HG03066 (cell line): ENCODE measurements around the gene CDK12.
"Not testable (repeated sequence)": the region's sequence is repeated elsewhere in the genome, so short reads cannot be mapped to it uniquely, and the experiment has no call there.

Experiments used
- ATAC-seq: cut with Tn5 transposase; IDR thresholded peaks from one replicate; pipeline ENCODE4 v1.9.1; 2021; ENCODE audit warnings: low read depth; ENCODE audit not compliant: unreplicated experiment

The CDK12 gene

DNA sequence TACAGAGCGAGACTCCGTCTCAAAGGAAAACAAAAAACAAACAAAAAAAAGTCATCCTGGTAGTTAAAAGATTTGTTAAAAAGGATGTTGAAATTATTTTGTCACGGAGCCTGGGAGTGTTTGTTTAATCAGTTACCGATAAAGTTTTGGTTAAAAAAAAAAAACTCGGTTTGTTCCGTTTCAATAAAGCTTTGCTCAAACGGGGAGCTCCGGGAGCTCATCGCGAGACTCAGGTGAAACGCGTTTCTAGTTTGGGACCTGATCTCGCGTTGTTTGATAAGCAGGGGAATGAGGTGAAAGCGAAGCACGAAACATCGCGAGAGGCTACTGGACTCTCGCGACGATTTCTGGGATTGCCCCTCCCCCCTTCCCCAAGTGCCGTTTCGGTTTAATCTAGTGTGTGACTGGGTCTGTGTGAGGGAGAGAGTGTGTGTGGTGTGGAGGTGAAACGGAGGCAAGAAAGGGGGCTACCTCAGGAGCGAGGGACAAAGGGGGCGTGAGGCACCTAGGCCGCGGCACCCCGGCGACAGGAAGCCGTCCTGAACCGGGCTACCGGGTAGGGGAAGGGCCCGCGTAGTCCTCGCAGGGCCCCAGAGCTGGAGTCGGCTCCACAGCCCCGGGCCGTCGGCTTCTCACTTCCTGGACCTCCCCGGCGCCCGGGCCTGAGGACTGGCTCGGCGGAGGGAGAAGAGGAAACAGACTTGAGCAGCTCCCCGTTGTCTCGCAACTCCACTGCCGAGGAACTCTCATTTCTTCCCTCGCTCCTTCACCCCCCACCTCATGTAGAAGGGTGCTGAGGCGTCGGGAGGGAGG, at the start of gene CDK12:
Gene CDK12 (plus strand): TSS at position 374 of the 813 bp plus-strand sequence. CDS start 586 bp downstream, outside the sequence.
- ATAC-seq, result peak; percentile 65

DNA sequence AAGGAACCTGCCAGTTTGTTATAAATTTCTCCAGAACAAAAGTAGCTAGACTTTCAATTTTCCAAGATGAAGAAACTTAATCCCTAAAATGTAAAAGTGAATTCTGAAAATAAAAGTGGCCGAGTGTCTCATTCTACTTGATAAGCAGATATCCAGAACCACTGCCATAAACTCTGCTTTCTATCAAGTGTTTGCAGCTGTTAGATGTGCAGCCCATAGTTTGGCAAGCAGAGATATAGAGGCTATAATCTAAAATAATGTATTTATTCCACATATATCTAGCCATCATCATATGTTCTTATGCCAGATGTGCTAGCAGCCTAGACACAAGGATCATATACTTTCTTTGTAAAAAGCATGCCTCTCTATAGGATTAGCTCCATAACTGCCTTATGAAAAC, 45.1 kb upstream of the CDK12 start:
- no peak for ATAC-seq

DNA sequence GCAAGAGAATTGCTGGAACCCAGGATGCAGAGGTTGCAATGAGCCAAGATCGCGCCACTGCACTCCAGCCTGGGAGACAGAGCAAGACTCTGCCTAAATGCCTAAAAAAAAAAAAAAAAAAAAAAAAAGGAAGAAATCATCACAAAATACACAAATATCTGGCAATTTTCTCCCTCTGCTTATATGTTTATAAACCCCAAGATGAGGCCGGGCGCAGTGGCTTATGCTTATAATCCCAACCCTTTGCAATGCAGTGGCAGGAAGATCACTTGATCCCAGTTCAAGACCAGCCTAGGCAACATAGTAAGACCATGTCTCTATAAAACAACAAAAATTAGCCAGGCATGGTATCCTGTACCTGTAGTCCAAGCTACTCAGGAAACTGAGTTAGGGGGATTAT, 31.7 kb upstream of the CDK12 start:
- ATAC-seq, result no peak

DNA sequence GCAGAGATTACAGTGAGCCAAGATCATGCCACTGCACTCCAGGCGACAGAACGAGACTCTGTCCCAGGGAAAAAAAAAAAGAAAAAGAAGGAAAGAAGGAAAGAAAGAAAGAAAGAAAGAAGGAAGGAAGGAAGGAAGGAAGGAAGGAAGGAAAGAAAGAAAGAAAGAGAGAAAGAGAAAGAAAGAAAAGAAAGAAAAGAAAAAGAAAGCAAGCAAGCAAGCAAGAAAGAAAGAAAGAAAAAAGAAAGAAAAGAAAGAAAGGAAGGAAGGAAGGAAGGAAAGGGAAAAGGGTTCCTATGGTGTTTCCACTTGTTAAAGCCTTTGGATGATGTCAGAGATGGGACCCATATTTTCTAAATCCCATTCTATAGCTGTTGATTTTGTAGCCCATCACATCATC, 21.4 kb upstream of the CDK12 start:
- not testable (repeated sequence) for ATAC-seq

DNA sequence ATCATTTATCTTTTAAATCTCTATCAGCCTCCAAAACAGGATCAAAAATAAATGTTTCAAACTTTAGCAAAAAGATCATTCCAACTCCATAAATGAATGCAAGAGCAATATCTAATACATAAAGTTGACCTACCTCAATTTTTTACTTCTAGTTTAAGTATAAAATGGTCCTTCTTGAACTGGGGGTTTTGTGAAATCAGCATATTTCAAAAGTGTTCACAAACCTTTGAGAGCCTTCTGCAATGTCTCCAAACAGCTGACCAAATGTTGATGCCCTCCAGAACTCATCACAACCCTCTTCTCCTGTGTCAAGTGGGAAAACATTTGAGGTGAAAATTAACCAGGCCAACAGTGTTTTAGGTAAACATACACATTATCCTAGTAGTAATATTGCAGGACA, 18.0 kb upstream of the CDK12 start:
- ATAC-seq, result no peak

DNA sequence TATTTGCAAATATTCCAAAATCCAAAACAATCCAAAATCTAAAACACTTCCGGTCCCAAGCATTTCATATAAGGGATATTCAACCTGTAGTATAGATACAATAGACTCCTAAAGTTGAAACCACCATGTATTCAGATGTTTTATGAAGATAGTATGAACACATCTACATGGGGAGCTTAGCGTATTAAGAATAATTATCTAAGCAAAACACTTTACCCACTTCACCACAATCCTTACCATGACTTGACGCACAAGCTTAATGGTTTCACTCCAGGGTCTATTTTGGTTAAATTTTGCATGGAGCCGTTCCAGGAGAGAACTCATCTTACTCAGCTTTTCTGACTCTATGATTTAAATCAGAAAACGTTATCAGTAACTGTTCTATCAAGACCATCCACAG, 13.7 kb upstream of the CDK12 start:
- no peak for ATAC-seq

DNA sequence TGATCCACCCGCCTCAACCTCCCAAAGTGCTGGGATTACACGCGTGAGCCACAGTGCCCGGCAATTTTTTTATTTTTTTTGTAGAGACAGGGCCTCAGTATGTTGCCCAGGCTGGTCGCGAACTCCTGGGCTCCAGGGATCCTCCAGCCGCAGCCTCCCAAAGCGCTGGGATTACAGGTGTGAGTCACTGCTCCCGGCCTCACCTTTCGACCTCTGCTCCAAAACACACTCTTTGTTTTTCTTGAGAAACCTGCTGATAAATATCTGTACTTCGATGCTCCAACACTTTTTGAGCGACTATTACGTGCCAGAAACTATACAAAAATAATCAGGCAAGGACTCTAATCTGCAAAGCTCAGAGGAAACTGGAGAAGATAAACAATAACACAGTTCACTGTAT, 11.2 kb upstream of the CDK12 start:
- no peak for ATAC-seq

DNA sequence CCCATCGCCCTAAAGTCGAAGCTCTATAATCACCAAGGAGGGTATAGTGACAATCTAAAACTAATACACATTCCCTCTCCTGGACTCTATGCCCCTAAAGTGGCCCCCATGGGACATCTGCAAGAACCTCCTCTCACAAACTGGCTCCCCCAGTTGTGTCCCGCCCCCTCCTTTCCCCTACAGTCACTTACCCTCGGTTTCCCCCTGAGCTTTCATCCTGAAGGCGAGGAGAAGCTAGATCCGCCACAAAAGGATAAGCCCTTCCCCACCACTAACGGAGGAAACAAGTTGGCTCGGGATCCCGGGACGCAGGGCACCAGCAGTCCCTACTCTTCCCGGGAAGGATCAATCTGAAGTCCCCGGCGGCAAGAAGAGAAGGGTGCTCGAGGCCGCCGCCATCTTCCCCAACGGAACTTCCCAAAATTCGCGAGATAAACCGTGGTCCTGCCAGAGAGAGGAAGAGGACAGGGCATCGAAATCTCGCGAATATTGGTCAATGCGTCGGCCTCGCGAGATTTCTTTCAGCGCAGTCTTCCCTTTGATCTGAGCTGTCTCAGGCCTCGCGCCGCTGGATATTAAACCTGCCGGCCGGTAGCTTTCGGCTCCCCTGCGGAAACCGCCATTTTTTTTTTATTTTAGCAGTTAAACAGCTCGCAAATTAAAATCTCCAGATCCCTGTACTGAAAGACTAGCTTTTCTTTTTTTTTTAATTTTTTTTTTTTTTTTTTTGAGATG, 10.3 kb upstream of the CDK12 start, which contains the start of gene MED1:
Gene MED1 (minus strand): TSS at position 417 of the 735 bp plus-strand sequence. CDS start 201 bp downstream, at position 216.
- ATAC-seq, result peak; percentile 84

DNA sequence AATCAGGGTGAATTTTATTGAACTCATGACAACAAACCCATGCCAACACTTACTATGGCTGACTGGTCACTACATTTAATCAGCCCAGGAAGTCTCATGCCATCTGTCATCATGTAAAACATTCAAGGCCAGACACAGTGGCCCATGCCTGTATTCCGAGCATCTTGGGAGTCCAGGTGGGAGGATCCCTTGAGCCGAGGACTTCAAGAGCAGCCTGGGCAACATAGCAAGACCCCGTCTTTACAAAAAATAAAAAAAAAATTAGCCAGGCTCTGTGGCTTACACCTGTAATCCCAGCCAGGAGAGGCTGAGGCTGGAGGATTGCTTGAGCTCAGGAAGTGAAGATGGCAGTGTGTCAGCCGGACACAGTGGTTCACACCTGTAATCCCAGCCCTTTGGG, 5.4 kb upstream of the CDK12 start:
- no peak for ATAC-seq

DNA sequence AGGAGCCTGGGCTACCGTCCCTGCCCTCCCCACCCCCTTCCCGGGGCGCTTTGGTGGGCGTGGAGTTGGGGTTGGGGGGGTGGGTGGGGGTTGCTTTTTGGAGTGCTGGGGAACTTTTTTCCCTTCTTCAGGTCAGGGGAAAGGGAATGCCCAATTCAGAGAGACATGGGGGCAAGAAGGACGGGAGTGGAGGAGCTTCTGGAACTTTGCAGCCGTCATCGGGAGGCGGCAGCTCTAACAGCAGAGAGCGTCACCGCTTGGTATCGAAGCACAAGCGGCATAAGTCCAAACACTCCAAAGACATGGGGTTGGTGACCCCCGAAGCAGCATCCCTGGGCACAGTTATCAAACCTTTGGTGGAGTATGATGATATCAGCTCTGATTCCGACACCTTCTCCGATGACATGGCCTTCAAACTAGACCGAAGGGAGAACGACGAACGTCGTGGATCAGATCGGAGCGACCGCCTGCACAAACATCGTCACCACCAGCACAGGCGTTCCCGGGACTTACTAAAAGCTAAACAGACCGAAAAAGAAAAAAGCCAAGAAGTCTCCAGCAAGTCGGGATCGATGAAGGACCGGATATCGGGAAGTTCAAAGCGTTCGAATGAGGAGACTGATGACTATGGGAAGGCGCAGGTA, 762 bp downstream of the CDK12 start:
- peak; percentile 60 for ATAC-seq

DNA sequence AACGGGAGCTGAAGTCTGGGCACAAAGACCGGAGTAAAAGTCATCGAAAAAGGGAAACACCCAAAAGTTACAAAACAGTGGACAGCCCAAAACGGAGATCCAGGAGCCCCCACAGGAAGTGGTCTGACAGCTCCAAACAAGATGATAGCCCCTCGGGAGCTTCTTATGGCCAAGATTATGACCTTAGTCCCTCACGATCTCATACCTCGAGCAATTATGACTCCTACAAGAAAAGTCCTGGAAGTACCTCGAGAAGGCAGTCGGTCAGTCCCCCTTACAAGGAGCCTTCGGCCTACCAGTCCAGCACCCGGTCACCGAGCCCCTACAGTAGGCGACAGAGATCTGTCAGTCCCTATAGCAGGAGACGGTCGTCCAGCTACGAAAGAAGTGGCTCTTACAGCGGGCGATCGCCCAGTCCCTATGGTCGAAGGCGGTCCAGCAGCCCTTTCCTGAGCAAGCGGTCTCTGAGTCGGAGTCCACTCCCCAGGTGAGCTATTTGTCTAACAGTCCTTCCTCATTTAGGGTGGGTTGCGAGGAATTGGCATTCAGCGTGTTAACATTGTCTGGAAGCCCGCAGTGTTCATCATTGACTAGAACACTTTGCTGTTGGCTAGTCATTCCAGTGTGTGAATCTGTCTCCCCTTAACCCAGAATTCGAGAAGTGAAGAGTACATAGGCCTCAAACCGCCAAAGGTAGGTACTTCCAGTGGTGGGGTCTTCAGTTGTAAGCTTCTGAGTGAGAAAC, 1.5 kb downstream of the CDK12 start:
- no peak for ATAC-seq

DNA sequence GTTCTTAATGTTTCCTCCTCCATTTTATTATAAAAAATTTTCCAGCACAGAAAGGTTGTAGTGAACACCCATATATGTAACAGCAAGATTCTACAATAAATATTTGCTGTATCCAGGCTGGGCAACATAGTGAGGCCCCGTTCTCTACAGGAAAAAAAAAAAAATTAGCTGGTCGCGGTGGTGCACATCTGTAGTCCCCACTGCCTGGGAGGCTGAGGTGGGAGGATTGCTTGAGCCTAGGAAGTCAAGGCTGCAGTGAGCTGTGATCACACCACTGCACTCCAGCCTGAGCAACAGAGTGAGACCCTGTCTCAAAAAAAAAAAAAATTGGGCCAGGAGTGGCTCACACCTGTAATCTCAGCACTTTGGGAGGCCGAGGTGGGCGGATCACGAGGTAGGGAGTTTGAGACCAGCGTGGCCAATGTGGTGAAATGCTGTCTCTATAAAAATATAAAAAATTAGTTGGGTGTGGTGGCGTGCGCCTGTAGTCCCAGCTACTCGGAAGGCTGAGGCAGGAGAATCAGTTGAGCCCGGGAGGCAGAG, 3.4 kb downstream of the CDK12 start:
- ATAC-seq, result not testable (repeated sequence)

DNA sequence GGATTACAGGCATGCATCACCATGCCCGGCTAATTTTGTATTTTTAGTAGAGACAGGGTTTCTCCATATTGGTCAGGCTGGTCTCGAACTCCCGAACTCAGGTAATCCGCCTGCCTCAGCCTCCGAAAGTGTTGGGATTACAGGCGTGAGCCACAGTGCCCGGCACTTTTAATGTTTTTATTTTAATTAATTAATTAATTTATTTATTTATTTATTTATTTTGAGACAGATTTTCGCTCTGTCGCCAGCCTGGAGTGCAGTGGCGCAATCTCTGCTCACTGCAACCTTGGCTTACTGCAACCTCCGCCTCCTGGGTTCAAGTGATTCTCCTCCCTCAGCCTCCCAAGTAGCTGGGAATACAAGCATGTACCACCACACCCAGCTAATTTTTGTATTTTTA, 7.3 kb downstream of the CDK12 start:
- ATAC-seq, result not testable (repeated sequence)

DNA sequence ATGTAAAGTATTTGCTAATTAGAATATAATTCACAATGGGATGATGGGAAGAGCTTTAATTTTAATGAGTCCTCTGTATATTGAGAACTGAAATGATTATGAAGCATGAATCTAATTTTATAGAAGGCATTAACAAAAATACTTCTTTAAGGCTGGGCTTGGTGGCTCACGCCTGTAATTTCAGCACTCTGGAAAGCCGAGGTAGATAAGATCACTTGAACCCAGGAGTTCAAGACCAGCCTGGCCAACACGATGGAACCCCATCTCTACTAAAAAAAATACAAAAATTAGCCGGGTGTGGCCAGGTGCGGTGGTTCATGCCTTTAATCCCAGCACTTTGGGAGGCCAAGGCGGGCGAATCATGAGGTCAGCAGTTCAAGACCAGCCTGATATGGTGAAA, 12.0 kb downstream of the CDK12 start:
- ATAC-seq, result no peak

DNA sequence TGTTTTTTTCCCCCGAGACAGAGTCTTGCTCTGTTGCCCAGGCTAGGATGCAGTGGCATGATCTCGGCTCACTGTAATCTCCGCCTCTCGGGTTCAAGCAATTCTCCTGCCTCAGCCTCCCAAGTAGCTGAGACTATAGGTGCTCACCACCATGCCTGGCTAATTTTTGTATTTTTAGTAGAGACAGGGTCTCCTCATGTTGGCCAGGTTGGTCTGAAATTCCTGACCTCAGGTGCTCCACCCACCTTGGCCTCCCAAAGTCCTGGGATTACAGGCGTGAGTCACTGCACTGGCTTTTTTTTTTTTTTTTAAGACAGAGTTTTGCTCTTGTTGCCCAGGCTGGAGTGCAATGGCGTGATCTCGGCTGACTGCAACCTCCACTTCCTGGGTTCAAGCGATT, 18.3 kb downstream of the CDK12 start:
- not testable (repeated sequence) for ATAC-seq

DNA sequence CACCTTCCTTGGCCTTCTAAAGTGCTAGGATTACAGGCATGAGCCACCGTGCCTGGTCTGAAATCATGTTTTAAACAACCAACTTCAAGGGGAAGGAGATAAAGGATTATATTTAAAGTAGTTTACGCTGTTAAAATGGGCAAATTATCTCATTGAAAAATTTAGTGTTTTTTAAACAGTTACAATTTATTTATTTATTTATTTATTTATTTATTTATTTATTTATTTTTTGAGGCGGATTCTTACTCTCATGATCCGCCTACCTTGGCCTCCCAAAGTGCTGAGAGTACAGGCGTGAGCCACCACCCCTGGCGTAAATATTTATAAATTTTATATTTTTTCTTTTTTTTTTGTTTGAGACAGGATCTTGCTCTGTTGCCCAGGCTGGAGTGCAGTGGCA, 22.2 kb downstream of the CDK12 start:
- ATAC-seq, result no peak

DNA sequence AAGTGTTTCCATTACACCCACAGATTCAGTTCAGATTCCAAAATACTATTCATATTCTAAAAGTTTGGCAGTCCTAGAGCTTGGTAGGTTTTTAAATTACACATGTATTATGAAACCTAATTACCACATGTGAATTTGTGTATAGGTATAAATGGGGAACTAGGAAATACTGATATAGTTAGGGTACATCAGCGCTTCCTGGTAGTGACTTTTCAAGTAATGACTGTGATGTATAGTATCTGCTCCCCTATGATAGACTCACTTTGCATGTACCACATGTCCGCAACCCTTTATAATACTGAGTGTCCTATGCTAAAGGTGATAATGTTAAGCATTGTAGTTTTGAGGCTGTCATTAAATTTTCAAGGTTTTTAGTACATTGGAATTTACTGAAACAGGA, 22.9 kb downstream of the CDK12 start:
- no peak for ATAC-seq

DNA sequence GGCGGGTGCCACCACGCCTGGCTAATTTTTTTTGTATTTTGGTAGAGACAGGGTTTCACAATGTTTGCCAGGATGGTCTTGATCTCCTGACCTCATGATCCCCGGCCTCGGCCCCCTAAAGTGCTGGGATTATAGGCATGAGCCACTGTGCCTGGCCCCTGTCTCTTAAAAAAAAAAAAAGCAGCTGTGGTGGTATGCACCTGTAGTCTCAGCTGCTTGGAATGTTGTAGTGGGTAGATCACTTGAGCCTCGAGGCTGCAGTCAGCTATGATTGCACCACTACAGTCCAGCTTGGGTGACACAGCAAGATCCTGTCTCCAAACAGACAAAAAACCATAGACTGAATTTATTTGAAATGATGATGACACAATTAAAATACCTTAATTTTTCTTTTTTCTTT, 24.3 kb downstream of the CDK12 start:
- ATAC-seq, result no peak

DNA sequence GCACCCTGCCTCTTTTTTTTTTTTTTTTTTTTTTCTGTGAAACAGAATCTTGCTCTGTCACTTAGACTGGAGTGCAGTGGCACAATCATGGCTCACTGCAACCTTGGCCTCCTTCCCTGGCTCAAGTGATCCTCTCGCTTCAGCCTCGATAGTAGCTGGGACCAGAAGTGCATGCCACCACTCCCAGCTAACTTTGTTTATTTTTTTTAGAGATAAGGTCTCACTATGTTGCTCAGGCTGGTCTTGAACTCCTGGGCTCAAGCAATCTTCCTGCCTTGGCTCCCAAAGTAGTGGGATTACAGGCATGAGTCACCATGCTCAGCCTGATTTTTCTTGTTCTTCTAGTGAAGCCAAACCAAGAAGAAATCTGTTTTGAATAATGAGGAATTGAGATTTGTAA, 25.0 kb downstream of the CDK12 start:
- ATAC-seq, result no peak

DNA sequence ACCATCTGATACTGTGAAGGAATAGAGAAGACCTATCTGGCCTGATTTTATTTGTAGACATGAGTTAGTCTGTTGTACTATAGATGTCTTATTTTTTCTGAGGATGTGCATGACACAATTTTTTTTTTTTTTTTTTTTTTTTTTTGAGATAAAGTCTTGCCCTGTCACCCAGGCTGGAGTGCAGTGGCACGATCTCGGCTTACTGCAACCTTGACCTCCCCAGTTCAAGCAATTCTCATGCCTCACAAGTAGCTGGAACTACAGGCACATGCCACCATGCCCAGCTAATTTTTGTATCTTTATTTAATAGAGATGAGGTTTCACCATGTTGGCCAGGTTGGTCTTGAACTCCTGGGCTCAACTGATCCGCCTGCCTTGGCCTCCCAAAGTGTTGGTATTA, 26.2 kb downstream of the CDK12 start:
- ATAC-seq, result not testable (repeated sequence)
